Suprapubic skin (tissue), 4 donors: Measurements from ENCODE around the gene NPEPL1.

Experiments
- CTCF ChIP-seq, 2 donors: fragments of 200-600 bp in 1 of 2; fragments of 450-650 bp in 1 of 2; sonication (generic) in 1 of 2; IDR thresholded peaks; one replicate each; pipeline ENCODE4 v1.5.1; 2016 to 2019; ENCODE audit warnings: antibody characterized with exemption in 2 of 2, mild to moderate bottlenecking in 1 of 2, moderate library complexity in 1 of 2
- EP300 ChIP-seq: sonication (generic); formaldehyde crosslinking; IDR thresholded peaks from one replicate; pipeline ENCODE4 v1.6.1; 2017; ENCODE audit warnings: antibody characterized with exemption
- POLR2A ChIP-seq, 2 donors: fragments of 450-650 bp; IDR thresholded peaks; one replicate each; pipeline ENCODE4 v1.6.1; 2017; ENCODE audit warnings: antibody characterized with exemption in 2 of 2, mild to moderate bottlenecking in 2 of 2, moderate library complexity in 2 of 2
- POLR2AphosphoS5 ChIP-seq, 3 donors: sonication (generic); formaldehyde crosslinking; IDR thresholded peaks; one replicate each; pipeline ENCODE4 v1.6.1; 2017; ENCODE audit warnings: antibody characterized with exemption in 3 of 3

GRCh38 chr20:58675641-58676040 is 17.0 kb upstream of the NPEPL1 start:
- TF ChIP-seq CTCF (IDR thresholded peaks at IDR 0.05) (no peak), POLR2A (IDR thresholded peaks at IDR 0.05) (no peak), POLR2AphosphoS5 (IDR thresholded peaks at IDR 0.05) (no peak), EP300 (no peak)
